ENCODE measurements around the gene ZNF398. TPM values are rescaled to one million over a fixed set of nuclear protein-coding genes. Genes with fewer than 3 reads are reported as not detected.

The ZNF398 gene
- total RNA-seq, 1 donor from 2014 or later, result 9.9 TPM

DNA sequence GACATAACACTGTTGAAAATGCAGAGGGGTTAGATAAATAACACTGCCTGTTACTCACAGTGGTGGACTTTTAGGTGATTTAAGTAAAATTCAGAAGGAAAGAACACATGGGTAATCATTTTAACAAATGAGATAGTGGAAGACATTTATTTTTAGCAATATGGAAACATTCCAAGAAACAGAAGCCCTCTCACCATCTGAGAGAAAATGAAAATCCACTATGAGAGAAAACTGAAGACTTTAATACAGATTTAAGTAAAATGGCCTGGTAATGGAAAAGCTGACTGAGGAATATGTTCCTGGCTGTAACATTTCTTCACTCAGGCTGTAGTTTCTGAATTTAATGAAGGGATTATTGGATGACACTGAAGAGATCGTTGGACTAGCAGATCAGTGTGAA lies 44.6 kb upstream of the ZNF398 start:
- no peaks in the 10 kb centered on the region for H3K36me3 ChIP-seq
- H2AFZ ChIP-seq (replicated peaks), result no peak overlapping the region
- H3K79me2 ChIP-seq (ENCODE audit: low read depth), result no peaks in the 10 kb centered on the region
- H3K4me3 ChIP-seq, result no peak overlapping the region
- TF ChIP-seq, protein P1, sequence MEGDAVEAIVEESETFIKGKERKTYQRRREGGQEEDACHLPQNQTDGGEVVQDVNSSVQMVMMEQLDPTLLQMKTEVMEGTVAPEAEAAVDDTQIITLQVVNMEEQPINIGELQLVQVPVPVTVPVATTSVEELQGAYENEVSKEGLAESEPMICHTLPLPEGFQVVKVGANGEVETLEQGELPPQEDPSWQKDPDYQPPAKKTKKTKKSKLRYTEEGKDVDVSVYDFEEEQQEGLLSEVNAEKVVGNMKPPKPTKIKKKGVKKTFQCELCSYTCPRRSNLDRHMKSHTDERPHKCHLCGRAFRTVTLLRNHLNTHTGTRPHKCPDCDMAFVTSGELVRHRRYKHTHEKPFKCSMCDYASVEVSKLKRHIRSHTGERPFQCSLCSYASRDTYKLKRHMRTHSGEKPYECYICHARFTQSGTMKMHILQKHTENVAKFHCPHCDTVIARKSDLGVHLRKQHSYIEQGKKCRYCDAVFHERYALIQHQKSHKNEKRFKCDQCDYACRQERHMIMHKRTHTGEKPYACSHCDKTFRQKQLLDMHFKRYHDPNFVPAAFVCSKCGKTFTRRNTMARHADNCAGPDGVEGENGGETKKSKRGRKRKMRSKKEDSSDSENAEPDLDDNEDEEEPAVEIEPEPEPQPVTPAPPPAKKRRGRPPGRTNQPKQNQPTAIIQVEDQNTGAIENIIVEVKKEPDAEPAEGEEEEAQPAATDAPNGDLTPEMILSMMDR (IDR thresholded peaks at IDR 0.05), result no peak
- TF ChIP-seq EZH2 (IDR thresholded peaks at IDR 0.05), result no peak
- TF ChIP-seq EZH2phosphoT487 (IDR thresholded peaks at IDR 0.05), result no peak
- H3K27ac ChIP-seq, result no peak overlapping the region
- Mint-ChIP-seq H3K4me3 (no peak overlapping the region), H3K4me1 (no peaks in the 10 kb centered on the region), H3K27ac (no peak overlapping the region), H3K27me3 (ENCODE audit: insufficient read depth, low read depth) (peaks cover 9% of the 10 kb centered on the region), H3K36me3 (peaks cover 10% of the 10 kb centered on the region), H3K9me3 (no peaks in the 10 kb centered on the region)
- no peaks in the 10 kb centered on the region for H3K9me3 ChIP-seq (ENCODE audit: low read depth)
- H3K27me3 ChIP-seq, result no peaks in the 10 kb centered on the region
- no peaks in the 10 kb centered on the region for H3K4me1 ChIP-seq
- no peak overlapping the region for H3K4me2 ChIP-seq
- H3F3A ChIP-seq (ENCODE audit: low read depth), result no peaks in the 10 kb centered on the region
- H3K9ac ChIP-seq, result no peak overlapping the region
- DNase-seq (ENCODE audit: low spot score), result no peak
- no peaks in the 10 kb centered on the region for H4K20me1 ChIP-seq (ENCODE audit: low read depth)

- no peak overlapping the region for H3K27ac Mint-ChIP-seq
- TF ChIP-seq EZH2phosphoT487 (IDR thresholded peaks at IDR 0.05) (no peak), EZH2 (IDR thresholded peaks at IDR 0.05) (no peak)
- TF ChIP-seq, protein P1 (IDR thresholded peaks at IDR 0.05), result no peak
- H3K9ac ChIP-seq, result no peak overlapping the region
- H3K9me3 ChIP-seq (ENCODE audit: low read depth), result no peaks in the 10 kb centered on the region
- no peak for DNase-seq (ENCODE audit: low spot score)
- H4K20me1 ChIP-seq (ENCODE audit: low read depth), result no peaks in the 10 kb centered on the region
- peaks cover 9% of the 10 kb centered on the region for H3K27me3 Mint-ChIP-seq (ENCODE audit: insufficient read depth, low read depth)
- H3K36me3 ChIP-seq, result no peaks in the 10 kb centered on the region
- no peaks in the 10 kb centered on the region for H3K27me3 ChIP-seq
- no peak overlapping the region for H3K4me2 ChIP-seq
- no peaks in the 10 kb centered on the region for H3K9me3 Mint-ChIP-seq
- H3K27ac ChIP-seq, result no peak overlapping the region
- no peak overlapping the region for H2AFZ ChIP-seq (replicated peaks)
- H3K4me3 Mint-ChIP-seq, result no peak overlapping the region
- H3K4me1 Mint-ChIP-seq, result no peaks in the 10 kb centered on the region
- H3K4me1 ChIP-seq, result no peaks in the 10 kb centered on the region
- H3K4me3 ChIP-seq, result no peak overlapping the region
- H3K36me3 Mint-ChIP-seq, result peaks cover 10% of the 10 kb centered on the region
- H3K79me2 ChIP-seq (ENCODE audit: low read depth), result no peaks in the 10 kb centered on the region
- H3F3A ChIP-seq (ENCODE audit: low read depth), result no peaks in the 10 kb centered on the region
These were observed 43.8 kb upstream of the ZNF398 start for GRCh38 chr7:149103424-149103823.

DNA sequence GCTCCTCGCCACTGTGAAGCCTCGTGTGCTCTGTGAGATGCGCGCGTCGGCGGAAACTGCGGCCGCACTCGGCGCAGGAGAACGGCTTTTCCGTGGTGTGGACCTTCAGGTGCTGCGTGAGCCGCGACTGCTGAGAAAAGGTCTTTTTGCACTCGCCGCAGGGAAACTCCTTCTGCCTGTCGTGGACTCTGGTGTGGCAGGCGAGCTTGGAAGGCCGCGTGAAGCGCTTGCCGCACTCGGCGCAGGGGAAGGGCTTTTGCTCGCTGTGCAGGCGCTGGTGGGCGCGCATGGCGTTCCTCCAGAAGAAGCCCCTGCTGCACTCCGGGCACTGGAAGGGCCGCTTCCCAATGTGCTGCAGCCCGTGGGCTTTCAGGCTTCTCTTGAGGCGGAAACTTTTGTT lies 43.0 kb upstream of the ZNF398 start:
- no peaks in the 10 kb centered on the region for H3K9me3 ChIP-seq (ENCODE audit: low read depth)
- no peaks in the 10 kb centered on the region for H3K79me2 ChIP-seq (ENCODE audit: low read depth)
- no peaks in the 10 kb centered on the region for H3K4me1 ChIP-seq
- Mint-ChIP-seq H3K9me3 (no peaks in the 10 kb centered on the region), H3K4me1 (no peaks in the 10 kb centered on the region), H3K27ac (no peak overlapping the region), H3K27me3 (ENCODE audit: insufficient read depth, low read depth) (peaks cover 9% of the 10 kb centered on the region), H3K36me3 (peaks cover 13% of the 10 kb centered on the region), H3K4me3 (no peak overlapping the region)
- H3K4me3 ChIP-seq, result no peak overlapping the region
- no peak for TF ChIP-seq EZH2 (IDR thresholded peaks at IDR 0.05)
- no peak for TF ChIP-seq EZH2phosphoT487 (IDR thresholded peaks at IDR 0.05)
- TF ChIP-seq, protein P1 (IDR thresholded peaks at IDR 0.05), result no peak
- no peak for DNase-seq (ENCODE audit: low spot score)
- H3K27me3 ChIP-seq, result no peaks in the 10 kb centered on the region
- no peak overlapping the region for H3K9ac ChIP-seq
- H4K20me1 ChIP-seq (ENCODE audit: low read depth), result no peaks in the 10 kb centered on the region
- H3K27ac ChIP-seq, result no peak overlapping the region
- no peak overlapping the region for H2AFZ ChIP-seq (replicated peaks)
- no peak overlapping the region for H3K4me2 ChIP-seq
- no peaks in the 10 kb centered on the region for H3F3A ChIP-seq (ENCODE audit: low read depth)
- H3K36me3 ChIP-seq, result no peaks in the 10 kb centered on the region
